ENCODE measurements around the gene AMZ1.

DNA sequence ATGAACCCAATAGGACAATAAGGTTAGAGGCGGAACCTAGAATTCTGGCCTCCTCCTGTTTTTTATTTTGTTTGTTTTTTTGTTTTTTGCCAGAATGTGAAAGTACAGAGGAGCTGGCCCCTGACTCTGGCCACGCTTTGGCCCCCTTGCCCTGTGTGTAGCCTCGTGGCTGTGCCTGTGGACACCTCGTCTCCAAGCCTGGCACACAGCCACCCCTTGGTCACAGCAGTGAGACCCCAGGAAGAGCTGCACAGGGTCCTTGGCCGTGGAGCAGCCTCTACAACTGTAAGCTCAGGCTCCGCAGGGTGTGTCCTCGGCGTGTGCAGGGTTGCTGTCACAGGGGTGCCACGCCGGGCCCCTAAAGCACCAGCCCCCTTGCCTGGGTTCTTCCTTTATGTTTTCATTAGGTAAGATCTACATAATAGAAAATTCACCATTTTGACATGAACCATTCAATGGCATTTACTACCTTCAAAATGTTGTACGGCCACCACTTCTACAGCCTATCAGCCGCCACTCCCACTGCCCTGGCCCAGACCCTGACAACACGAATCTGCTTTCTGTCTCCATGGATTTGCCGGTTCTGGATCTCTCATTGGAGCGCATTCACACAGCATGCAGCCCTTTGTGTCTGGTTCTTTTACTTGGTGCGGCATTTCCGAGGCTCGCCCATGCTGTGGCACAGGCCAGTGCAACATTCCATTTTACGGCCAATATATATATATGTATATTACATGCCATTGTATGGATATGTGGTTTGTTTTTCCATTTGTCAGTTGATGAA, 51.0 kb downstream of the AMZ1 start:
- no peak for TF ChIP-seq POLR2A (IDR thresholded peaks at IDR 0.05; ENCODE audit: low read depth, low read length)
- no peak for TF ChIP-seq POLR2AphosphoS5 (IDR thresholded peaks at IDR 0.05; ENCODE audit: low read depth, low read length)
- no peak for TF ChIP-seq PAX5 (IDR thresholded peaks at IDR 0.05; ENCODE audit: insufficient read depth, low read length, severe bottlenecking)

Data from GM12891 (cell line).